Endothelial cell of umbilical vein (primary cell): ENCODE results near the gene HMGXB4. TPM values are rescaled to one million over a fixed set of nuclear protein-coding genes. Genes with fewer than 3 reads are reported as not detected.

Source experiments
- BruUV-seq: library from RNA; stranded (reverse); fragments of 400-500 nt; replicated peaks from 2 replicates; lab custom pipeline; 2021; lab: Mats Ljungman, UMichigan
- CTCF ChIA-PET: fragments of 300-600, 350-600 bp; sonication (Branson Sonifier 250); formaldehyde crosslinking; loops from one replicate; lab custom pipeline; 2021; ENCODE audit warnings: antibody characterized with exemption, inconsistent platforms; lab: Charles Lee
- POLR2A ChIA-PET: fragments of 300-600, 350-600 bp; sonication (Branson Sonifier 250); formaldehyde crosslinking; loops from one replicate; lab custom pipeline; 2021; ENCODE audit warnings: antibody characterized with exemption, inconsistent platforms; lab: Charles Lee
- DNase-seq: peaks from one replicate; pipeline ENCODE4 v3.0.0-alpha.2; 2011; ENCODE audit warnings: low read depth, low spot score
- FAIRE-seq: peaks from 2 replicates; lab custom pipeline; 2011; peaks lifted over from hg19 to GRCh38; lab: Jason Lieb, UNC
- H2AFZ ChIP-seq: 2 replicates; pipeline ENCODE4 v1.6.0; 2012; ENCODE audit warnings: low read depth, low read length, control low read depth, inconsistent platforms
- H3K27ac ChIP-seq: 2 replicates; pipeline ENCODE4 v1.5.1; 2011; ENCODE audit warnings: low read depth, mild to moderate bottlenecking, control low read depth, low read length, moderate library complexity; ENCODE audit not compliant: insufficient read depth
- H3K27me3 ChIP-seq, 2 experiments: 2 replicates each; pipeline versions ENCODE4 v1.6.0 to v1.6.1; 2011; ENCODE audit warnings: low read length in 2 of 2, mixed read lengths in 1 of 2; ENCODE audit not compliant: control insufficient read depth in 2 of 2, insufficient read depth in 2 of 2
- H3K36me3 ChIP-seq, 2 experiments: 2 replicates in 1 of 2; 3 replicates in 1 of 2; pipeline ENCODE4 v1.5.1; 2011; ENCODE audit warnings: low read length in 2 of 2, mild to moderate bottlenecking in 1 of 2, moderate library complexity in 1 of 2; ENCODE audit not compliant: control insufficient read depth in 2 of 2, insufficient read depth in 2 of 2; ENCODE audit errors: extremely low read depth in 1 of 2
- H3K4me1 ChIP-seq: 3 replicates; pipeline ENCODE4 v1.5.1; 2011; ENCODE audit warnings: mild to moderate bottlenecking, low read length; ENCODE audit not compliant: control insufficient read depth, insufficient read depth; ENCODE audit errors: extremely low read depth
- H3K4me2 ChIP-seq: 2 replicates; pipeline ENCODE4 v1.6.1; 2011; ENCODE audit warnings: low read length, control low read depth, mixed read lengths; ENCODE audit not compliant: insufficient read depth
- H3K4me3 ChIP-seq, 3 experiments: fragments of 200-600 bp in 1 of 3; sonication (generic), shearing (Covaris generic) in 1 of 3; replicated peaks in 1 of 3; 2 replicates each; pipeline ENCODE4 v1.5.1; 2011 to 2016; ENCODE audit warnings: control low read depth in 3 of 3, low read length in 3 of 3, mild to moderate bottlenecking in 2 of 3, inconsistent platforms in 1 of 3, low read depth in 1 of 3, moderate library complexity in 1 of 3; ENCODE audit not compliant: insufficient read depth in 1 of 3
- H3K79me2 ChIP-seq: 2 replicates; pipeline ENCODE4 v1.6.0; 2012; ENCODE audit warnings: low read length, inconsistent platforms; ENCODE audit not compliant: control insufficient read depth, insufficient read depth
- H3K9ac ChIP-seq: replicated peaks from 2 replicates; pipeline ENCODE3; 2011; ENCODE audit warnings: low read length, control low read depth; ENCODE audit not compliant: insufficient read depth; ENCODE audit errors: extremely low read depth
- H3K9me1 ChIP-seq: replicated peaks from 3 replicates; pipeline ENCODE4 v1.6.0; 2011; ENCODE audit warnings: mild to moderate bottlenecking, low read length; ENCODE audit not compliant: control insufficient read depth, insufficient read depth; ENCODE audit errors: extremely low read depth
- H3K9me3 ChIP-seq: replicated peaks from 2 replicates; pipeline ENCODE4 v1.5.1; 2012; ENCODE audit warnings: low read length, inconsistent platforms; ENCODE audit not compliant: control insufficient read depth, insufficient read depth
- H4K20me1 ChIP-seq: replicated peaks from 2 replicates; pipeline ENCODE3; 2011; ENCODE audit warnings: mild to moderate bottlenecking, low read length; ENCODE audit not compliant: control insufficient read depth, insufficient read depth; ENCODE audit errors: extremely low read depth
- EZH2 ChIP-seq: IDR thresholded peaks from 2 replicates; pipeline ENCODE4 v1.6.1; 2012; ENCODE audit warnings: borderline replicate concordance, low read depth, mild to moderate bottlenecking, moderate library complexity, low read length, inconsistent platforms; ENCODE audit not compliant: severe bottlenecking
- FOS ChIP-seq: IDR thresholded peaks from 2 replicates; pipeline ENCODE4 v1.6.1; 2011; ENCODE audit warnings: mild to moderate bottlenecking, low read length, moderate library complexity, borderline replicate concordance; ENCODE audit not compliant: insufficient read depth
- GATA2 ChIP-seq: IDR thresholded peaks from 2 replicates; pipeline ENCODE4 v1.7.0; 2011; ENCODE audit warnings: low read depth, mild to moderate bottlenecking, moderate library complexity, mixed read lengths, low read length; ENCODE audit not compliant: insufficient read length, insufficient read depth
- JUN ChIP-seq: IDR thresholded peaks from 2 replicates; pipeline ENCODE4 v1.6.1; 2011; ENCODE audit warnings: borderline replicate concordance, low read depth; ENCODE audit not compliant: insufficient read length, insufficient read depth
- MYC ChIP-seq: IDR thresholded peaks from one replicate; pipeline ENCODE4 v1.6.1; 2011; ENCODE audit warnings: mild to moderate bottlenecking, low read depth, low read length
- POLR2A ChIP-seq: IDR thresholded peaks from 2 replicates; pipeline ENCODE4 v1.6.1; 2012; ENCODE audit warnings: low read depth, mild to moderate bottlenecking, control low read depth, low read length
- POLR2AphosphoS5 ChIP-seq: IDR thresholded peaks from 2 replicates; pipeline ENCODE4 v1.6.1; 2012; ENCODE audit warnings: low read depth, mild to moderate bottlenecking, control low read depth, low read length, moderate library complexity; ENCODE audit not compliant: insufficient read depth
- dilution Hi-C: fragments of 300-500 bp; cut with MboI; formaldehyde crosslinking; loops from one replicate; pipeline ENCODE4 v1.15.0; 2019; ENCODE audit warnings: low sequenced_read_pairs; ENCODE audit not compliant: extremely low pct_ligation_motif_present
- intact Hi-C: fragments of 100-400 bp; cut with micrococcal nuclease; formaldehyde crosslinking; loops from one replicate; pipeline ENCODE4 v1.10.0; 2022
- polyA plus RNA-seq, 4 experiments: library from polyadenylated mRNA; depleted of rRNA in 3 of 4; stranded (reverse) in 3 of 4; unstranded in 1 of 4; fragments of >200 nt; gene quantifications; 2 replicates each; pipeline versions ENCODE4 v1.2.1 to v1.2.3, GENCODE V29; 2011 to 2012; ENCODE audit warnings: missing spikeins in 1 of 4
- total RNA-seq: library from RNA; stranded (reverse); gene quantifications from 2 replicates; pipeline ENCODE4 v1.2.3, GENCODE V29; 2021
- TF ChIP-seq, protein P1 (sequence below), 2 donors: IDR thresholded peaks; 1 replicate in 1 of 2; 2 replicates in 1 of 2; pipeline ENCODE4 v1.5.1; 2011; ENCODE audit warnings: low read length in 2 of 2, mild to moderate bottlenecking in 2 of 2, moderate library complexity in 2 of 2, control low read depth in 1 of 2, inconsistent platforms in 1 of 2, low read depth in 1 of 2; ENCODE audit not compliant: insufficient read depth in 1 of 2; ENCODE audit errors: extremely low read depth in 1 of 2
- TF ChIP-seq, protein P2 (sequence below): IDR thresholded peaks from 2 replicates; pipeline ENCODE4 v1.6.1; 2011; ENCODE audit not compliant: insufficient read depth, insufficient read length

Gene HMGXB4
- total and polyA plus RNA-seq, 2 donors (not counting 3 experiments of a cell fraction or from before 2014, with no cell fraction given) = 12.2 to 30.5 TPM

DNA sequence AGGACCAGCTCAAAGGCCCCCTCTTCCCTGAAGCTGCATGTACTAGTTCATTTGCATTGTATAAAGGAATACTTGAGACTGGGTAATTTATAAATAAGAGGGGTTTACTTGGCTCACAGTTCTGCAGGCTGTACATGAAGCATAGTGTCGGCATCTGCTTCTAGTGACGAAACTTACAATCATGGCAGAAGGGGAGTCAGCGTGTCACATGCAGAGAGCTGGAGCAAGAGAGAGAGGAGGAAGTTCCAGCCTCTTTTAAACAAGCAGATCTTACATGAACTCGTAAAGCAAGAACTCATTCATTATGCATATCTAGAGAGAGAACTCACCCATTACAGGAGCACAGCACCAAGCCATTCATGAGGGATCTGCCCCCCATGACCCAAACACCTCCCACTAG, 7.1 kb upstream of the HMGXB4 start:
- peaks cover 3 to 8% of the 10 kb centered on the region in 2 experiments for H3K27me3 ChIP-seq
- no peaks in the 10 kb centered on the region for H4K20me1 ChIP-seq
- TF ChIP-seq, protein P1, sequence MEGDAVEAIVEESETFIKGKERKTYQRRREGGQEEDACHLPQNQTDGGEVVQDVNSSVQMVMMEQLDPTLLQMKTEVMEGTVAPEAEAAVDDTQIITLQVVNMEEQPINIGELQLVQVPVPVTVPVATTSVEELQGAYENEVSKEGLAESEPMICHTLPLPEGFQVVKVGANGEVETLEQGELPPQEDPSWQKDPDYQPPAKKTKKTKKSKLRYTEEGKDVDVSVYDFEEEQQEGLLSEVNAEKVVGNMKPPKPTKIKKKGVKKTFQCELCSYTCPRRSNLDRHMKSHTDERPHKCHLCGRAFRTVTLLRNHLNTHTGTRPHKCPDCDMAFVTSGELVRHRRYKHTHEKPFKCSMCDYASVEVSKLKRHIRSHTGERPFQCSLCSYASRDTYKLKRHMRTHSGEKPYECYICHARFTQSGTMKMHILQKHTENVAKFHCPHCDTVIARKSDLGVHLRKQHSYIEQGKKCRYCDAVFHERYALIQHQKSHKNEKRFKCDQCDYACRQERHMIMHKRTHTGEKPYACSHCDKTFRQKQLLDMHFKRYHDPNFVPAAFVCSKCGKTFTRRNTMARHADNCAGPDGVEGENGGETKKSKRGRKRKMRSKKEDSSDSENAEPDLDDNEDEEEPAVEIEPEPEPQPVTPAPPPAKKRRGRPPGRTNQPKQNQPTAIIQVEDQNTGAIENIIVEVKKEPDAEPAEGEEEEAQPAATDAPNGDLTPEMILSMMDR (IDR thresholded peaks at IDR 0.05; ENCODE audit: extremely low read depth in 1 of 2, insufficient read depth in 1 of 2, low read depth in 1 of 2, low read length in 2 of 2) = no peak
- TF ChIP-seq GATA2 = no peak
- no peak for TF ChIP-seq POLR2AphosphoS5
- TF ChIP-seq POLR2A = no peak
- no peak for TF ChIP-seq FOS
- no peak for TF ChIP-seq EZH2
- TF ChIP-seq, protein P2, sequence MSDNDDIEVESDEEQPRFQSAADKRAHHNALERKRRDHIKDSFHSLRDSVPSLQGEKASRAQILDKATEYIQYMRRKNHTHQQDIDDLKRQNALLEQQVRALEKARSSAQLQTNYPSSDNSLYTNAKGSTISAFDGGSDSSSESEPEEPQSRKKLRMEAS = no peak
- TF ChIP-seq JUN = no peak
- TF ChIP-seq MYC = no peak
- H3K79me2 ChIP-seq = no peaks in the 10 kb centered on the region
- ChIA-PET CTCF (no interaction called here), POLR2A (no interaction called here)
- dilution Hi-C loops (no loop called here), intact Hi-C loops (no loop called here)
- H3K36me3 ChIP-seq = no peaks in the 10 kb centered on the region
- no peaks in the 10 kb centered on the region for H3K9me3 ChIP-seq
- BruUV-seq = no TSS peak
- no peak overlapping the region for H3K4me3 ChIP-seq
- DNase-seq (no peak), FAIRE-seq (no peak)
- H3K9ac ChIP-seq = no peak overlapping the region
- no peaks in the 10 kb centered on the region for H3K9me1 ChIP-seq
- H3K4me1 ChIP-seq = no peaks in the 10 kb centered on the region
- no peak overlapping the region for H3K27ac ChIP-seq
- H3K4me2 ChIP-seq = no peak overlapping the region
- no peak overlapping the region for H2AFZ ChIP-seq
